ENCODE results near the gene POLQ.

POLQ gene

GRCh38 chr3:121490161-121490560 lies 55.6 kb downstream of the POLQ start:
- TF ChIP-seq CTCF (IDR thresholded peaks at IDR 0.05; ENCODE audit: low read depth, low read length, missing control alignments) = no peak
- no peak overlapping the region for H3K4me3 ChIP-seq (replicated peaks; ENCODE audit: low read depth, low read length)
- DNase-seq (ENCODE audit: extremely low read depth, low read depth) = no peak

- no peak for DNase-seq (ENCODE audit: extremely low read depth, low read depth)
- H3K4me3 ChIP-seq (replicated peaks; ENCODE audit: low read depth, low read length) = no peak overlapping the region
- TF ChIP-seq CTCF (IDR thresholded peaks at IDR 0.05; ENCODE audit: low read depth, low read length, missing control alignments) = no peak
Measured at GRCh38 chr3:121488628-121489027, 57.2 kb downstream of the POLQ start.

GRCh38 chr3:121483290-121483689 lies 62.5 kb downstream of the POLQ start:
- no peak overlapping the region for H3K4me3 ChIP-seq (replicated peaks; ENCODE audit: low read depth, low read length)
- no peak for DNase-seq (ENCODE audit: extremely low read depth, low read depth)
- TF ChIP-seq CTCF (IDR thresholded peaks at IDR 0.05; ENCODE audit: low read depth, low read length, missing control alignments) = no peak

- H3K4me3 ChIP-seq (replicated peaks; ENCODE audit: low read depth, low read length) = no peak overlapping the region
- peak; percentile 19 for DNase-seq (ENCODE audit: extremely low read depth, low read depth)
- TF ChIP-seq CTCF (IDR thresholded peaks at IDR 0.05; ENCODE audit: low read depth, low read length, missing control alignments) = no peak
Measured at GRCh38 chr3:121482660-121483059, 63.1 kb downstream of the POLQ start.

GRCh38 chr3:121481106-121481880 lies 64.5 kb downstream of the POLQ start:
- peak; percentile 17 for DNase-seq (ENCODE audit: extremely low read depth, low read depth)
- no peak overlapping the region for H3K4me3 ChIP-seq (replicated peaks; ENCODE audit: low read depth, low read length)
- no peak for TF ChIP-seq CTCF (IDR thresholded peaks at IDR 0.05; ENCODE audit: low read depth, low read length, missing control alignments)

- no peak for TF ChIP-seq CTCF (IDR thresholded peaks at IDR 0.05; ENCODE audit: low read depth, low read length, missing control alignments)
- DNase-seq (ENCODE audit: extremely low read depth, low read depth) = peak; percentile 15
- no peak overlapping the region for H3K4me3 ChIP-seq (replicated peaks; ENCODE audit: low read depth, low read length)
Measured at GRCh38 chr3:121477589-121477988, 68.2 kb downstream of the POLQ start.

- DNase-seq (ENCODE audit: extremely low read depth, low read depth) = no peak
- TF ChIP-seq CTCF (IDR thresholded peaks at IDR 0.05; ENCODE audit: low read depth, low read length, missing control alignments) = no peak
- no peak overlapping the region for H3K4me3 ChIP-seq (replicated peaks; ENCODE audit: low read depth, low read length)
Measured at GRCh38 chr3:121473001-121473400, 72.8 kb downstream of the POLQ start.
